NCI-H446 treated with DMSO at 0.1 percent for 48 hours (cell line): Measurements from ENCODE around the gene CLHC1.
"Not testable (repeated sequence)": the region's sequence is repeated elsewhere in the genome, so short reads cannot be mapped to it uniquely, and the experiment has no call there.

ENCODE experiments used
- DNase-seq: peaks from one replicate; lab custom pipeline; 2025; lab: John Stamatoyannopoulos, UW

CLHC1 gene

DNA sequence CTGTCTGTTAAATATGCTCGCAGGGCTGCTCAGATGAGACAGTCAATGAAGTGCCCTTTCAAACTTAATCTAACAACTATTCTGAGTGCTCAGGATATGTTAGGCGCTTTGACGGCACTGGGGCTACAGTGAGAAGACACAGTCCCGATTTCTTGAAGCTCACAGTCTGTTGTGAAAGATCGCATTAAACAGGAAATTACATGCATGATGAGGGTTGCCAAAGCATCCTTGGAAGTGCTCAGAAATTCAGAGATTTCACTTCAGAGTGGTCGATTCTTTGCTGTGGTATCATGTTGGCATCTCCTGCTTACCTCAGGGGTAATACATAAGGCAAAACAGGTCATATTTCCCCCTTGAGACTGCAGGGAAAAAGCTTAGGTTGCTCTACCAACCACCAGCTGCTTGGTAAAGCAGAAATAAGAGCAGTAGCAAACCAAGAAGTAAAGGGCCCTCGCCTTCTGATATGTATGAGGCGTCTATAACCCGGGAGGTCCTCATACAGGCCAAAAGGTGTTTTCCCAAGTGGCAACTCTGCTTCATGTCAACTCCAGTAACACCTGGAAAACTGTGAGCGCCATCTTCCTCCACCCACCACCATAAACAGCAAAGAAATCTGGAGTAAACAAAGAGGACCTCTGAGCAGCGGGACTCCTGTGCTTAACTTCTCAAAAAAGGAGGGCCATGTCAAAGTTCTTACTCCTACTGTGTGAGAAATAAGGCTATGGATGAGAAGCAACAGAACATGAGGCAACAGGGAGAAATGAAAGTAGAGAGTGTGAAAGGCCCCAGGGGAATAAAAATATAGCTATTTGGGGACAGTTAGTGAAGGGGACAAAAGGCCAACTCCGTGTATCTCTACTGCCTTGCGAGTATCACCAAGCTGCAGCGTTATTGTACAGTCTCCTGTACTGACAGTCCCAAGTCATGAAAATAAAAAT, 79.3 kb downstream of the CLHC1 start:
- no peak for DNase-seq

DNA sequence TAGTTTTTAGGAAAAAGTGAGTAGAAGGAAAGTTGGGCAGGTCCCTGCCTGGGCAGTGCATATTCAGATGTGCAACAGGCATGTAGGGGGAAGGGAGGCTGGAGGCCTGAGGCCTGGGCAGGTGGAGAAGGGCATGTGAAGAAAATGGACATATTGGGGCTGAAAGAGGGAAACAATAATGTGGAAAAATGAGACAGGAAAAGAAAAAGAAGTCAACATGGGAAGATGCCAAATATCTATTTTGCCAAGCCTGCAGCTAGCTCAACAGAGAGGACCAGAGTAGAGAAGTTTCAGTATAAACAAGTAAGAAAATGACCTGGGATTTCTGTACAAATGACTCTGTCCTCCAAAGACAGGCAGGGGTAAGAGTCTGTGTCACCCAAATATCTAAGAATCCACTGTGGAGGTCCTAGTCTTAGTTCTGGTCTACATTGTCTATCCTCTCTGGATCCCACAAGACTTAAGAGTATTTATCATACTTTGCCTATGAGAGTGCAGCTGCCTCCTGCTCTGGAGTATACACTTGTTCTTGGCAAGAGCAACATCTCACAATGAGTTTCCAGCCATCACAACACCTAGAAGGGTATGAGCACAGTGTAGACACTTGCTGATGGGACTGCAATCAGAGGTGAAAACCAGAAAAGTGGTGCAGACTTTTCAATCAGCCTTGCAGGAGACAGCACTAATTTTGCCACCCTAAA, 80.2 kb downstream of the CLHC1 start:
- no peak for DNase-seq

DNA sequence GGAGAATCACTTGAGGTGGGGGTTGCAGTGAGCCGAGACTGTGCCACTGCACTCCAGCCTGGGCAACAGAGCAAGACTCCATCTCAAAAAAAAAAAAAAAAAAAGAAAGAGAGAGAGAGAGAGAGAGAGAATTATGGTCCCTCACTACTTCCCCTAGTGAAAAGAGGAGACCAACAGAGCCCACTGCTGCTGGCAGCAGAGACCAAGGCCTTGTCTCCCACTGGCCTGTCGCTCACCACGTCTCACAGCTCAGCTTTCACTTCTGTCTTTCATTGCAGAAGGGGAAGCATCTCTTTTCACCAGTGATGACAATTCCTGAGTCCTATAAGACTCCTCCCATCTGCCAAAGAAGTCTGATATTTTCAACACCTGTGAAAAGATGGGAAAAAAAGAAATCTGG, 81.3 kb downstream of the CLHC1 start:
- DNase-seq = no peak

DNA sequence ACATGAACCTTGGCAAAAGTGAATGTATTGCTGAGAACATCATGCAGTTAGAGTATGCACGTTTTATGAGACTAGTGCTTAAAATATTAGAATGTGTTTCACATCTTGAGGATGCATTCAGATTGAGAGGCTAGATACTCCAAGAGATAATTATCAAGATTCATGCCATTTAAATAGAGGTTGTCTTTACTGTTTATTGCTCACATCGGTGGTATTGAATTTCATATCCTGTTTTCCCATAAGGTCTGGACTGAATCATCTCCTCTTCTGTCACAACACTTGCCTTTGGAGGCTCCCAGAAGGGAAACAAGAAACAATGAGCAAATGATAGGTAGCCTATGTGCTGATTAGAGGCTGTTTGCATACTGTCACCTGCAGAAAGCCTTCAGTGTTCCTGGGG, 83.8 kb downstream of the CLHC1 start:
- no peak for DNase-seq

DNA sequence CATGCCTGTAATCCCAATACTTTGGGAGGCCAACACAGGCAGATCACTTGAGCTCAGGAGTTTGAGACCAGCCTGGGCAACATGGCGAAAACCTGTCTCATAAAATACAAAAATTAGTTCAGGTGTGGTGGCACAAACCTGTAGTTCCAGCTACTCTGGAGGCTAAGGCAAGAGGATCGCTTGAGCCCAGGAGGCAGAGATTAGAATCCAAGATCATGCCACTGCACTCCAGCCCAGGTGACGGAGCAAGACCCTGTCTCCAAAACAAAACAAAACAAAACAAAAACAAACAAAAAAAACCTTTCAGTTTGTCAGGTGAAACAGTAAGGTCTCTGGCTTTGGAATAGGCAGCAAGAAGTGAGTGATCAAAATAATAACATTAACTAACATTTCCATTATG, 84.6 kb downstream of the CLHC1 start:
- DNase-seq = no peak

DNA sequence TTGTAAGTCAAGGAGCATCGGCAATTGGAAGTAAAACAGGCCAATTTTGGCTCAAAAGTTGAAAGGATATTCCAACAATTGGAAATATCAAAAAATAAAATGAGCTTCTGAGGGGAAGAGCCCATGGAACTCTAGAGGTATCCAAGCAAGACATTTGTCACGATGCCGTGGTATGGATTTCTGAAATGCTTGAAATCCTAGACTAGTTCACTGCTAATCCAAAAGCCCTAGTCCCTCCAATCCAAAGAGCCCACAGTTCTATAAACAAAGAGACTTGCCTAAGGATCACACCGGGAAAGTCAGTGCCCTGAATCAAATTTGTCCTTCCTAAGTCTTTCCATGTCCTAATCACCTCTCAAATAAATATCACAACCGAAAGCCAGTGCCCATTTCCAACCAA, 85.1 kb downstream of the CLHC1 start:
- no peak for DNase-seq

DNA sequence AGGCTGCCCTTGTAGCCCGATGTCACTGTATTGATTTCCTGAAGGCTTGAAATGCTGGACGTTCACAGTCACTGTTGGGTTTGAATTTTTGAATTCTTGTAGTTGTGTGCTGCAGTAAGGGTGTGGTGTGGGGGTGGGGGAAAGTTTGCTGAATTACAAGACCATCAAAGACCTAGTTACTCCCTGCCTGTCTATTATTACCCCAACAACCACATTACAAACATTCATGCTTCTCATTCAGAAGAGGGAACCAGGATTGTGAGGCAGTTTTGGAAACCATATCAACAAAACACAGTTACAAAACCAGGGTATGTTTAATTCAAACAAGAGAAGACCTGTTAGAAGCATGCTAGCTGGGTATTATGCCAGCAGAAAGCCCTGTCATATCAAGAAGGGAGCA, 85.8 kb downstream of the CLHC1 start:
- no peak for DNase-seq

DNA sequence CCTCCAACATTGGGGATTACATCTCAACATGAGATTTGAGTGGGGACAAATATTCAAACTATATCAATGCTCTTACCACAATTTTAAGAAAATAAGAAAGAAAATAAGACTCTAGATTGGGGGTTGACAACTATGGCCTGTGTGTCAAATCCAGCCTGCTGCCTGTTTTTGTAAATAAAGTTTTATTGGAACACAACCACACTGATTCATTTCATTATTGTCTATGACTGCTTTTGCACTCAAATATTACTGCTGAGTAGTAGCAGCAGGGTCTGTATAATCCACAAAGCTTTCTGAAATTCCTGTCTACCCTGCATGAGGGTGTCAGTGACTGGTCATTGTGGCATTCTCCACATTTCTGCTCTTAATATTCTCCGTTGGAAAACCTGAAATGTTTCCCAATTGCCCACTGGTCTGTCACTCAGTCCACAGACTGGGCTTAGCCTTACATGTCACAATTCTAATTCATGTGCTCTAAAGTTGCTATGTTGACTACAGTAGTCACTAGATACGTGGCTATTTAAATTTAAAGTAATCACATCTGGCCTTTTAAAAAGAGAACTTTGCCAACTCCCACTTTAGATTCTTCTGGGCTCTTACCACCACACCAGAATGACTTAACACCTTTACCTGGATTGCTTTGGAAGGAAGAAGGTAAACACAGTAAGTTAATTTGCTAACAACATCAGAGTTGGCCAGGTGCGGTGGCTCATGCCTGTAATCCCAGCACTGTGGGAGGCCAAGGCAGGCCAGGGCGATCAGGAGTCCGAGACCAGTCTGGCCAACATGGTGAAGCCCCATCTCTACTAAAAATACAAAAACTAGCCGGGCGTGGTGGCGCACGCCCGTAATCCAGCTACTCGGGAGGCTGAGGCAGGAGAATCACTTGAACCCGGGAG, 86.9 kb downstream of the CLHC1 start:
- DNase-seq = no peak

DNA sequence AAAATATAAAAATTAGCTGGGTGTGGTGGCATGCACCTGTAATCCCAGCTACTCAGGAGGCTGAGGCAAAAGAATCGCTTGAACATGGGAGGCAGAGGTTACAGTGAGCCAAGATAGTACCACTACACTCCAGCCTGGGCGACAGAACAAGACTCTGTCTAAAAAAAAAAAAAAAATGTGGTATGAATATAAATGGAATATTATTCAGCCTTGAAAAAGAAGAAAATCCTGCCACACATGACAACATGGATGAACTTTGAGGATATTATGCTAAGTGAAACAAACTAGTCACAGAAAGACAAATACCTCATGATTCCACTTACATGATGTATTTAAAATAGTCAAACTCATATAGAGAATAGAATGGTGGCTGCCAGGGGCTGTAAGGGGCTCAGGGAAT, 88.4 kb downstream of the CLHC1 start:
- not testable (repeated sequence) for DNase-seq

DNA sequence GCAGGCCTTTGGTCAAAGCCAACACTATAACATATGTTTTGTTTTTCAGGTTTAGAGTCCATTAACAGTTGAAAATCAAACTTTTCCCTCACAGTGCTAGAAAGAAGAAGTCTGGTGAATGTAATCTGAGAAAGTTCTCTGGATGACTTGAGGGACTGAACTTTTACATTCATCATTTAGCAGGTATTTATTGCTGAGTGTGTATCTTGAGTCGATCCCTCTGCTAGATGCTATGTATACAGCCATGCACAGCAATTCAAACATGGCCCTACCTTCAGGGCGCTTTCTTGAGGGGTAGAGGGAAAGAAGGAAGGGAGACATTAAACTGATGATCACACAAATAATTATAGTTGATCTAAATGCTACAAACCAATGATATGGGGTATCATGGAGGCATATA, 89.6 kb downstream of the CLHC1 start:
- DNase-seq = no peak

DNA sequence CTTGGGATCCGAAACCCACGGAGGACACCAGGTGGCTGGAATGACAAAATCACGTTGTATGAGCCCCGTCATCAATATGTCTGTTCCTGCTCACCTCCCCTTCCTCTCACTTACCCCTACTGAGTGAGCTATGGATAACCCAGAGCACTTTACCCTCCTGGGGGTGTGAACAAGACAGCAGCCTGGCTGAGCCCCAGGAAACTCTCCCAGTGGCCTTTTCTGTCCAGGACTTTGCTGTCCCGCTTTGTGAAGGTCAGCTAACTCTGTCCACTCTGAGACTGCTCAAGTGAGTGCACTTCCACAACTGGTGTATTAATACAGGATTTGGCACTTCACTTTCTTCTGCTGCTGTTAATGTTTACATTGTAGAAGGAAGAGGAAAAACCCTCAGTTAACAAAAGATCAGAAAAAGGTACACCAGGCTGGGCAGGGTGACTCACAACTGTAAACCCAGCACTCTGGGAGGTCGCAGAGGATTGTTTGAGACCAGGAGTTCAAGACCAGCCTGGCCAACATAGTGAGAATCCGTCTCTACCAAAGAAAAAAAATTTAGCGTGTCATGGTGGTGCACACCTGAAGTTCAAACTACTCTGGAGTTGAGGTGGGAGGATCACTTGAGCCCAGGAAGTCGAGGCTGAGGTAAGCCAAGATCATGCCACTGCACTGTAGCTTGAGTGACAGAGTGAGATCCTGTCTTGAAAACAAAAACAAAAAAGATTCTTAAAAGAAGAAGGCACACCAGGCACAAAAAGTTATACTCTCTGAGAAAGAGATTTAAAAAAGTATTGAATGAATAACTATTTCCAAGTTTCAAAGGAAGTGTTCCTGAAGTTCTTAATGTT, 90.3 kb downstream of the CLHC1 start:
- no peak for DNase-seq

DNA sequence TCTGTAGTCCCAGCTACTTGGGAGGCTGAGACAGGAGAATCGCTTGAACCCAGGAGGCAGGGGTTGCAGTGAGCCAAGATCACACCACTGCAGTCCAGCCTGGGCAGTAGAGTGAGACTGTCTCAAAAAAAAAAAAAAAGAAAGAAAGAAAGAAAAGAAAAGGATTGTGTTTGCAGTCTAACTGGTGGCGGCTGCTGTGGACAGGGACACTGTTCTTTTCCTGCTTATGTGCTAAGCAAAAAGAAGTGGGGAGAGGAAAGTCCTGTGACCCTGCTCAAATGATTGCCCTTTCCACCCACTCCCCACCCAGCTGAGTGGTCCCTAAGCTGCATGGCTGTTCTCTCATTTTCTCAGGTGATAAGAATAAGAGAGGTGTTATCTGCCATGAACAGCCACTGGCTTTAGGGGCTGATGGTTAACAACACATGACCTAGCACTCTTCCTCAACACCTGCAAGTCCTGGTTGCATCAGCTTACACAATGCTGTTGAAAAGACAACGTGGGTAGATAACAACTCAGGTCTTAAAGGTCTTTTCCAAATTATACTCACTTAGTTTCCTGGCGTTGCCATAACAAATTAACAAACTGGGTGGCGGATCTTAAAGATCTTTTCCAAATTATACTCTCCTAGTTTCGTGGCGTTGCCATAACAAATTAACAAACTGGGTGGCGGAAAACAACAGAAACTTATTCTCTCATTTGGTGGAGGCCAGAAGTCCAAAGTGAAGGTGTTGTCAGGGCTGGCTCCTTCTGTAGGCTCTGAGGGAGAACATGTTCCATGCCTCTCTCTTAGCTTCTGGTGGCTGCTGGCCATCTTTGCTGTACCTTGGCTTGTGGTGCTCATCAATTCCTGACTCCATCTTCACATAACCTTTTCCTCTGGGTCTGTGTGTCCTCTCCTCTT, 91.5 kb downstream of the CLHC1 start:
- DNase-seq = no peak

DNA sequence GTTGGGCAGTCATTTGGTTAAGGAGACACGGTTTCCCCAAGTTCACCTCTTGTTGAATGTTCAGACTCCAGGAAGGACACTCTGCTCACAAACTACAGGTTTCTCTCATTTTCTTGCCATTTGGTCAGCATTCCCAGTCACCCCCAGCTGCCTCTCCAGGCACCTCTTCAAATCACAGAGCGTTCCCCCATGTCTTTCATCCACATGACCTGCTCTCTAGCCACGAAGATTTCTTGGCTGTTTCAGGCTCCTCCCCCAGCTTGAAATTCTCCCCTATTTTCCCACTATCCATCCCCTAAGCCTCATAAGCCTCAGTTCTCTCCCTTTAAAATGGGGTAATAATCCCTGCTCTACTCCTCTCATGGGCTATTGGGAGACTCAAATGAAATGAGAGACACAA, 92.8 kb downstream of the CLHC1 start:
- DNase-seq = no peak

DNA sequence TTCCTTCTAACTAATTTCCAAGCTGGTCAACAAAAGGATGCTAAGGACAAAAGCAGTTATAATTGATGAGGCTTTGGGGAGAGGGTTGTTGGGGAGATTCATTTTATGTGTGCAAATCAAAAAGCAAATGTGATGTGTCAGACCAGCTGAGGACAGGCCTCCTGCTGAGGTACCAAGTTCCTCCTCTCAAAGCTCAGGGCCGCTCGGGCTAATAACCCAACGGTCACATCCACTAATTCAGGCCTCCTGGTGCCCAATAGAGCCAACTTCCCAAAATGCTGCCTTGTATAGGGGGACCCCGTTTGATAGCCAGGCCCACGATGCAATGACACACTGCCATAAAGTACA, 93.2 kb downstream of the CLHC1 start:
- no peak for DNase-seq

DNA sequence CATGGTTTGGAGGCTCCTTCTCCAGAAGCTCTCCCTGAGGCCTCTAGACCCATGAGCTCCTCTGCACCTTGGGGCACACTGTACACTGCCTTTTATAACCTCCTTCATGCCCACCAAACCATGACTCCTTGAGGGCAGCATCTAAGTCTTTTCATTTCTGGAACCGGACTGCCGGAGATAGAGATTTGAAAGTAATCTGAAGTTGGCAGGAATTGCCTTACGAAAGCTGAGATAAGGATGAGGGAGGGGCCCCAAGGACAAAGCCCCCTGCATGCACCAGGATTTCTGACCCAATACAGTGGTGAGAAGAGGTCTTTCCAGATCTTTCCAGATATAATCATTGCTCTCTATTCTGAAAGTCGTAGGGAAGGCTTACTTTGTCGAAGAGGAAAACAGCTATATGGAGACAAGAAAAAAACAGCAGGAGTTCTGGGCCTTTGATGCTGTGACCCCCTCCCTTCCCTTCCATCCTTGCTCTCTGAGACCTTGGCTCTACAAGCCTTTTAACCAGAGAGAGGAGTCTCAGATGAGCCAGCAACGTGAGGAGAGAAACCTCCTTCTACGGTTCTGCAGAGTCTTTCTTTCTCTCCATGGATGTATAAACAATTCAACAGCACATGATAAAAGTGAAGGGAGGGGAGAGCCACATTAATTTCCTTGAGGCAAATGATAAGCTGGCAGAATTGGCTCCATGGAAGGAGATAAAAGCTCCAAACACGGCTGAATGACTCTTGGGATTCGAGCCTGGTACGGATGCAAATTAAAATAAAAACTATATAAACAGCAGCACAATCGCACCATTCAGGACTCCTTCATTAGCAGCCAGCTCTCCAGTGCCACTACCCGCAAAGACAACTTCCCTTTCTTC, 93.8 kb downstream of the CLHC1 start:
- no peak for DNase-seq

DNA sequence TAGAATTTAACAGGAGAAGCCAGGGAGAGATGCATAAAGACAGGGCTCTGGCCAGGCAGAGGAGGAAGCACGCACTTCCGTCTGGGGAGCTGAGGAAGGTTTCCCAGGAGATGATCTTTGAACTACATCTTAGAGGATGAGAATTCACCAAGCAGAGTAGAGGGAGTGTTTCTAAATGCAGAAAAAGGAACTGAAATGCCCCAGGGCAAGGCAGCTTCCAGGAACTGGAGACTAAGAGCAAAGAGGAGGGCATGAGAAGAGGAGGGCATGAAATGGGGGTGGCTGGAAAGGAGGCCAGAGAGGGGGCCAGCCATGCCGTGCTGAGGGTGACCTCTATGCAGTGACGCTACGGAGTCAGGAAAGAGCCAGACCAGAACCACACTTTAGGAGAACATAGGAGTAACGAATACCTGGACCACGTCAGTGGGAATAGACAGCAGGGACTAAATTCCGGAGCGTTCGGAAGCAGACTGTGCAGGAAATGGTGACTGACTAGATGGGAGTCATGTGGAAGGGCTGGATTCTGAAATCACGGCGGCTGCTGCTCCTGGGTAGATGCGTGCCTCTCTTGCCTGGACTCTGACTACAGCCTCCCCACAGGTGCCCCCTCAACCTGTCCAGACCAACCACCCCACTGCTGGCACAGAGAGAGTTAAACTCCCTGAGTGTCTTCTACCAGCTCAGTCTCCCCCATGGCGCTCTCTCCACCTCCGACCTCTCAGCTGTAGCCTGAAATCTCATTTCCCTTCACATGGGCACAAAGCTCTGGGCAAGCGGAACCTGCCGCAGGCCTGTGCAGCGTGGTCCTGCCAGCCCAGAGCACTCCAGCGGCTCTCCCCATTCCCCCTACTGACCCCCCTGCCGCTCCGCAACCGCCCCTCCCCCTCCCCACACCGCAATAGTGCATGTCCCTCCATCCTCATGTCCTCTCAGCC, 94.8 kb downstream of the CLHC1 start:
- DNase-seq = no peak

DNA sequence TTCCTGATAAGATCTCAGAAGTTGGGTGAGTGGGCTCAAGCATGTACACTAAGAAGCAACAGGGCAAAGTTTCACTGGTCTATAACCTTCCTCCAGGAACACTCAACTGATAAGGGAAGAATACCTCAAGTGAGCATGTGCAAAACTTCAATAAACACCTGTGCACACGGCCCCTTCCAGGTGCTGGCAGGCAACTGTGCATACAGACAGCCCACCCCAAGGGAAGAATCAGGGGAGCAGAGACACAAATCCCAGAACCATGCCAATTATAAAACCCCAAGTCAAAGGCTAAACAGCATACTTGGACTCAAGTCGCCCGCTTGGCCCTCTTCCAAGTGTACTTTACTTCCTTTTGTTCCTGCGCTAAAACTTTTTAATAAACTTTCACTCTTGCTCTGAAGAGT, 96.0 kb downstream of the CLHC1 start:
- no peak for DNase-seq

DNA sequence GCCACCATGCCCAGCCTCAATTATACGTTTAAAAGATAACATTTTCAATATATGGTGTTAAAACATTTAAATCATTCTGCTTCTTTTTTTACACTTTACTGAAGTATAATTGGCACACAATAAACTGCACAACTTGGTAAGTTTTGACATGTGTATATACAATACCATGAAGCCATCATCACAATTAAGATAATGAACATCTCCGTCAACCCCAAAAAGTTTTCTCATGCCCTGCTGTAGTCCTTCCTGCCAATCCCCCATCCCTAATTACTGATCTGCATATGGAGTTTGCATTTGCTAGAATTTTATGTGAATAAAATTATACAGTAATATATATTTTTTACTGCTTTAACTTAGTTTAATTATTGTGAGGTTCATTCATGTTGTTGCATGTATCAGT, 96.6 kb downstream of the CLHC1 start:
- no peak for DNase-seq
